ENCODE data around the gene RSPH1. TPM values are rescaled to one million over a fixed set of nuclear protein-coding genes. Genes with fewer than 3 reads are reported as not detected.

Gene RSPH1
- total RNA-seq, 2 donors from 2014 or later, result not detected

- Histone ChIP-seq H3K9me3 (no peaks in the 10 kb centered on the region), H3K36me3 (peaks cover 7% of the 10 kb centered on the region), H3K27me3 (no peaks in the 10 kb centered on the region), H3K4me1 (no peaks in the 10 kb centered on the region), H3K4me3 (no peak overlapping the region), H3K27ac (no peak overlapping the region)
- TF ChIP-seq CTCF (IDR thresholded peaks at IDR 0.05), result no peak
- DNase-seq (ENCODE audit: low spot score), result no peak
Observed at GRCh38 chr21:42542596-42542995, 46.6 kb upstream of the RSPH1 start.

GRCh38 chr21:42542196-42542595, 46.2 kb upstream of the RSPH1 start:
- no peak overlapping the region for H3K27ac ChIP-seq
- no peaks in the 10 kb centered on the region for H3K27me3 ChIP-seq
- no peaks in the 10 kb centered on the region for H3K9me3 ChIP-seq
- peaks cover 7% of the 10 kb centered on the region for H3K36me3 ChIP-seq
- no peak for DNase-seq (ENCODE audit: low spot score)
- H3K4me1 ChIP-seq, result no peaks in the 10 kb centered on the region
- H3K4me3 ChIP-seq, result no peak overlapping the region
- TF ChIP-seq CTCF (IDR thresholded peaks at IDR 0.05), result no peak

GRCh38 chr21:42541618-42542017, 45.6 kb upstream of the RSPH1 start:
- H3K9me3 ChIP-seq, result no peaks in the 10 kb centered on the region
- no peak overlapping the region for H3K27ac ChIP-seq
- no peak for TF ChIP-seq CTCF (IDR thresholded peaks at IDR 0.05)
- H3K4me1 ChIP-seq, result no peaks in the 10 kb centered on the region
- H3K4me3 ChIP-seq, result no peak overlapping the region
- DNase-seq (ENCODE audit: low spot score), result no peak
- H3K27me3 ChIP-seq, result no peaks in the 10 kb centered on the region
- H3K36me3 ChIP-seq, result peaks cover 7% of the 10 kb centered on the region

- H3K9me3 ChIP-seq, result no peaks in the 10 kb centered on the region
- no peak for DNase-seq (ENCODE audit: low spot score)
- no peak overlapping the region for H3K27ac ChIP-seq
- H3K36me3 ChIP-seq, result peaks cover 7% of the 10 kb centered on the region
- no peaks in the 10 kb centered on the region for H3K27me3 ChIP-seq
- no peaks in the 10 kb centered on the region for H3K4me1 ChIP-seq
- no peak for TF ChIP-seq CTCF (IDR thresholded peaks at IDR 0.05)
- no peak overlapping the region for H3K4me3 ChIP-seq
Observed at GRCh38 chr21:42541174-42541573, 45.1 kb upstream of the RSPH1 start.

GRCh38 chr21:42540396-42540795, 44.4 kb upstream of the RSPH1 start:
- Histone ChIP-seq H3K27me3 (no peaks in the 10 kb centered on the region), H3K4me3 (no peak overlapping the region), H3K27ac (no peak overlapping the region), H3K4me1 (no peaks in the 10 kb centered on the region), H3K36me3 (peaks cover 4% of the 10 kb centered on the region), H3K9me3 (no peaks in the 10 kb centered on the region)
- no peak for DNase-seq (ENCODE audit: low spot score)
- TF ChIP-seq CTCF (IDR thresholded peaks at IDR 0.05), result no peak

- no peak for DNase-seq (ENCODE audit: low spot score)
Observed at GRCh38 chr21:42539931-42540343, 43.9 kb upstream of the RSPH1 start.

More at GRCh38 chr21:42539931-42540343, 43.9 kb upstream of the RSPH1 start:
- H3K9me3 ChIP-seq, result no peaks in the 10 kb centered on the region
- TF ChIP-seq CTCF (IDR thresholded peaks at IDR 0.05), result no peak
- H3K36me3 ChIP-seq, result no peaks in the 10 kb centered on the region
- H3K4me3 ChIP-seq, result no peak overlapping the region
- no peaks in the 10 kb centered on the region for H3K27me3 ChIP-seq
- no peak overlapping the region for H3K27ac ChIP-seq
- no peaks in the 10 kb centered on the region for H3K4me1 ChIP-seq
